ENCODE data around the gene COL4A2.

Gene COL4A2

GRCh38 chr13:110536006-110536693, 229.1 kb downstream of the COL4A2 start:
- no peaks in the 10 kb centered on the region for H3K27me3 ChIP-seq (replicated peaks)
- H3K36me3 ChIP-seq (replicated peaks), result no peaks in the 10 kb centered on the region
- no peak for DNase-seq
- H3K27ac ChIP-seq, result no peak overlapping the region
- H3K4me3 ChIP-seq (ENCODE audit: low read depth, low read length), result no peak overlapping the region
- in situ Hi-C loops (cut with HindIII; ENCODE audit: low pct_ligation_motif_present, low sequenced_read_pairs), result no loop called here
- TF ChIP-seq CTCF (IDR thresholded peaks at IDR 0.05; ENCODE audit: low read depth, low read length, missing control alignments), result no peak

GRCh38 chr13:110538632-110539031, 231.5 kb downstream of the COL4A2 start:
- no peak overlapping the region for H3K4me3 ChIP-seq (ENCODE audit: low read depth, low read length)
- H3K36me3 ChIP-seq (replicated peaks), result no peaks in the 10 kb centered on the region
- H3K27ac ChIP-seq, result no peak overlapping the region
- H3K27me3 ChIP-seq (replicated peaks), result no peaks in the 10 kb centered on the region
- no peak for TF ChIP-seq CTCF (IDR thresholded peaks at IDR 0.05; ENCODE audit: low read depth, low read length, missing control alignments)
- in situ Hi-C loops (cut with HindIII; ENCODE audit: low pct_ligation_motif_present, low sequenced_read_pairs), result no loop called here
- DNase-seq, result no peak

GRCh38 chr13:110539894-110540293, 232.8 kb downstream of the COL4A2 start:
- no peaks in the 10 kb centered on the region for H3K36me3 ChIP-seq (replicated peaks)
- in situ Hi-C loops (cut with HindIII; ENCODE audit: low pct_ligation_motif_present, low sequenced_read_pairs), result no loop called here
- no peak for TF ChIP-seq CTCF (IDR thresholded peaks at IDR 0.05; ENCODE audit: low read depth, low read length, missing control alignments)
- no peak overlapping the region for H3K4me3 ChIP-seq (ENCODE audit: low read depth, low read length)
- no peaks in the 10 kb centered on the region for H3K27me3 ChIP-seq (replicated peaks)
- no peak for DNase-seq
- no peak overlapping the region for H3K27ac ChIP-seq

- Histone ChIP-seq H3K27me3 (replicated peaks) (no peaks in the 10 kb centered on the region), H3K27ac (no peak overlapping the region), H3K4me3 (ENCODE audit: low read depth, low read length) (no peak overlapping the region), H3K36me3 (replicated peaks) (no peaks in the 10 kb centered on the region)
- DNase-seq, result no peak
- TF ChIP-seq CTCF (IDR thresholded peaks at IDR 0.05; ENCODE audit: low read depth, low read length, missing control alignments), result no peak
- in situ Hi-C loops (cut with HindIII; ENCODE audit: low pct_ligation_motif_present, low sequenced_read_pairs), result no loop called here
These were observed 233.9 kb downstream of the COL4A2 start for GRCh38 chr13:110540871-110541525.

- no peaks in the 10 kb centered on the region for H3K36me3 ChIP-seq (replicated peaks)
- in situ Hi-C loops (cut with HindIII; ENCODE audit: low pct_ligation_motif_present, low sequenced_read_pairs), result no loop called here
These were observed 234.4 kb downstream of the COL4A2 start for GRCh38 chr13:110541526-110541920.

More at GRCh38 chr13:110541526-110541920, 234.4 kb downstream of the COL4A2 start:
- Histone ChIP-seq H3K27me3 (replicated peaks) (no peaks in the 10 kb centered on the region), H3K27ac (no peak overlapping the region), H3K4me3 (ENCODE audit: low read depth, low read length) (no peak overlapping the region)
- TF ChIP-seq CTCF (IDR thresholded peaks at IDR 0.05; ENCODE audit: low read depth, low read length, missing control alignments), result no peak
- no peak for DNase-seq
